H9 (cell line): ENCODE measurements around the gene UBE3B. TPM values are rescaled to one million over a fixed set of nuclear protein-coding genes. Genes with fewer than 3 reads are reported as not detected.

Source experiments
- DNase-seq: peaks from one replicate; pipeline ENCODE4 v3.0.0-alpha.2; 2017
- H2AFZ ChIP-seq: one replicate; pipeline ENCODE4 v1.6.1; 2013; ENCODE audit warnings: mild to moderate bottlenecking, low read length, control low read depth, moderate library complexity
- H2AK5ac ChIP-seq: 2 replicates; pipeline ENCODE4 v1.6.1; 2013; ENCODE audit warnings: low read length, control low read depth, mixed read lengths; ENCODE audit not compliant: insufficient read length
- H2BK120ac ChIP-seq: one replicate; pipeline ENCODE4 v1.6.1; 2013; ENCODE audit warnings: low read depth, mild to moderate bottlenecking, low read length, control low read depth, inconsistent platforms; ENCODE audit not compliant: poor library complexity, severe bottlenecking
- H2BK12ac ChIP-seq: 2 replicates; pipeline ENCODE4 v1.6.1; 2013; ENCODE audit warnings: low read length, control low read depth, mixed read lengths, low read depth; ENCODE audit not compliant: insufficient read length
- H2BK15ac ChIP-seq: 2 replicates; pipeline ENCODE4 v1.6.1; 2013; ENCODE audit warnings: low read depth, low read length, control low read depth
- H2BK20ac ChIP-seq: one replicate; pipeline ENCODE4 v1.6.1; 2013; ENCODE audit warnings: low read depth, mild to moderate bottlenecking, low read length, control low read depth, inconsistent platforms; ENCODE audit not compliant: poor library complexity, severe bottlenecking
- H2BK5ac ChIP-seq: 2 replicates; pipeline ENCODE4 v1.6.1; 2013; ENCODE audit warnings: low read length, control low read depth, mixed read lengths; ENCODE audit not compliant: insufficient read length
- H3K14ac ChIP-seq: 2 replicates; pipeline ENCODE4 v1.6.1; 2013; ENCODE audit warnings: low read length, control low read depth; ENCODE audit not compliant: insufficient read depth
- H3K18ac ChIP-seq: 2 replicates; pipeline ENCODE4 v1.6.1; 2013; ENCODE audit warnings: low read depth, mild to moderate bottlenecking, mixed read lengths, low read length, control low read depth; ENCODE audit not compliant: insufficient read length
- H3K23ac ChIP-seq: 2 replicates; pipeline ENCODE4 v1.6.1; 2013; ENCODE audit warnings: low read length, control low read depth, mixed read lengths, low read depth; ENCODE audit not compliant: insufficient read length
- H3K23me2 ChIP-seq: 2 replicates; pipeline ENCODE4 v1.6.1; 2013; ENCODE audit warnings: low read depth, mild to moderate bottlenecking, mixed read lengths, low read length, control low read depth; ENCODE audit not compliant: insufficient read length, poor library complexity, severe bottlenecking
- H3K27ac ChIP-seq: 2 replicates; pipeline ENCODE4 v1.5.1; 2013; ENCODE audit warnings: low read length, control low read depth, mixed read lengths, low read depth; ENCODE audit not compliant: insufficient read length
- H3K27me3 ChIP-seq: 2 replicates; pipeline ENCODE4 v1.6.1; 2013; ENCODE audit warnings: low read length, control low read depth, inconsistent platforms; ENCODE audit not compliant: insufficient read depth
- H3K4ac ChIP-seq: 2 replicates; pipeline ENCODE4 v1.6.1; 2013; ENCODE audit warnings: low read depth, mild to moderate bottlenecking, control low read depth, inconsistent platforms, low read length, moderate library complexity
- H3K4me1 ChIP-seq: 2 replicates; pipeline ENCODE4 v1.6.1; 2013; ENCODE audit warnings: low read length, control low read depth, inconsistent platforms; ENCODE audit not compliant: insufficient read depth
- H3K4me2 ChIP-seq: 2 replicates; pipeline ENCODE4 v1.6.1; 2013; ENCODE audit warnings: low read length, control low read depth, mixed read lengths; ENCODE audit not compliant: insufficient read length, insufficient read depth
- H3K56ac ChIP-seq: 2 replicates; pipeline ENCODE4 v1.6.1; 2013; ENCODE audit warnings: low read depth, mild to moderate bottlenecking, mixed read lengths, low read length, control low read depth; ENCODE audit not compliant: insufficient read length
- H3K79me1 ChIP-seq: 2 replicates; pipeline ENCODE4 v1.6.1; 2013; ENCODE audit warnings: low read depth, mild to moderate bottlenecking, moderate library complexity, low read length, control low read depth, inconsistent platforms; ENCODE audit not compliant: insufficient read depth, poor library complexity, severe bottlenecking
- H3K79me2 ChIP-seq: 2 replicates; pipeline ENCODE4 v1.6.1; 2013; ENCODE audit warnings: low read length, control low read depth, inconsistent platforms; ENCODE audit not compliant: insufficient read depth
- H3K9ac ChIP-seq: 2 replicates; pipeline ENCODE4 v1.6.1; 2013; ENCODE audit warnings: low read length, control low read depth, mixed read lengths; ENCODE audit not compliant: insufficient read length; ENCODE audit errors: extremely low read depth
- H3K9me3 ChIP-seq: one replicate; pipeline ENCODE4 v1.6.1; 2013; ENCODE audit warnings: low read depth, low read length, inconsistent platforms; ENCODE audit not compliant: control insufficient read depth
- H3T11ph ChIP-seq: one replicate; pipeline ENCODE4 v1.6.1; 2013; ENCODE audit warnings: mild to moderate bottlenecking, low read length, control low read depth, inconsistent platforms
- H4K20me1 ChIP-seq: one replicate; pipeline ENCODE4 v1.6.1; 2013; ENCODE audit not compliant: control insufficient read depth, insufficient read length, insufficient read depth
- H4K5ac ChIP-seq: 2 replicates; pipeline ENCODE4 v1.6.1; 2013; ENCODE audit warnings: low read depth, mild to moderate bottlenecking, mixed read lengths, low read length, control low read depth; ENCODE audit not compliant: insufficient read length
- H4K8ac ChIP-seq: replicated peaks from 2 replicates; pipeline ENCODE4 v1.6.1; 2013; ENCODE audit warnings: low read length, control low read depth, mixed read lengths, low read depth; ENCODE audit not compliant: insufficient read length
- H4K91ac ChIP-seq: 2 replicates; pipeline ENCODE4 v1.6.1; 2013; ENCODE audit warnings: low read depth, mild to moderate bottlenecking, moderate library complexity, mixed read lengths, low read length, control low read depth; ENCODE audit not compliant: insufficient read length
- H3K27ac Mint-ChIP-seq, 3 experiments: 2 replicates in 2 of 3; 3 replicates in 1 of 3; pipeline ENCODE4 v1.8.0; 2020 to 2021; ENCODE audit warnings: mixed read lengths in 3 of 3, mild to moderate bottlenecking in 1 of 3, moderate library complexity in 1 of 3
- H3K27me3 Mint-ChIP-seq: 2 replicates; pipeline ENCODE4 v1.8.0; 2021; ENCODE audit warnings: low read depth, mild to moderate bottlenecking, moderate library complexity, mixed read lengths
- H3K36me3 Mint-ChIP-seq, 3 experiments: 2 replicates in 2 of 3; 3 replicates in 1 of 3; pipeline ENCODE4 v1.8.0; 2020 to 2021; ENCODE audit warnings: low read depth in 3 of 3, mixed read lengths in 3 of 3; ENCODE audit not compliant: insufficient read depth in 1 of 3
- H3K4me1 Mint-ChIP-seq, 2 experiments: 2 replicates each; pipeline ENCODE4 v1.8.0; 2020; ENCODE audit warnings: mixed read lengths in 2 of 2
- H3K4me3 Mint-ChIP-seq, 2 experiments: 2 replicates in 1 of 2; 3 replicates in 1 of 2; pipeline ENCODE4 v1.8.0; 2020 to 2021; ENCODE audit warnings: mild to moderate bottlenecking in 2 of 2, mixed read lengths in 2 of 2, moderate library complexity in 1 of 2
- H3K9me3 Mint-ChIP-seq, 2 experiments: 2 replicates in 1 of 2; 3 replicates in 1 of 2; pipeline ENCODE4 v1.8.0; 2020; ENCODE audit warnings: mild to moderate bottlenecking in 2 of 2, mixed read lengths in 2 of 2, moderate library complexity in 1 of 2
- WGBS: extraction: QIAGEN DNeasy Blood & Tissue Kit; methylation state at CpG from one replicate; pipeline ENCODE4 v1.1.7; 2013; ENCODE audit warnings: missing lambda C conversion rate, low lambda C conversion rate, mixed read lengths; ENCODE audit not compliant: insufficient read length; ENCODE audit errors: extremely low coverage; 5-methylcytosine and 5-hydroxymethylcytosine counted together
- total RNA-seq: library from RNA; stranded (reverse); gene quantifications from 2 replicates; pipeline ENCODE4 v1.2.1, GENCODE V29; 2021
- TF ChIP-seq, protein P1 (sequence below): fragments of 200-600 bp; sonication (generic); conservative IDR thresholded peaks from 3 replicates; pipeline ENCODE4 v1.8.0; 2021; ENCODE audit warnings: antibody characterized with exemption, mild to moderate bottlenecking

UBE3B gene
- total RNA-seq, 1 experiment from 2014 or later, result 24.2 TPM

DNA sequence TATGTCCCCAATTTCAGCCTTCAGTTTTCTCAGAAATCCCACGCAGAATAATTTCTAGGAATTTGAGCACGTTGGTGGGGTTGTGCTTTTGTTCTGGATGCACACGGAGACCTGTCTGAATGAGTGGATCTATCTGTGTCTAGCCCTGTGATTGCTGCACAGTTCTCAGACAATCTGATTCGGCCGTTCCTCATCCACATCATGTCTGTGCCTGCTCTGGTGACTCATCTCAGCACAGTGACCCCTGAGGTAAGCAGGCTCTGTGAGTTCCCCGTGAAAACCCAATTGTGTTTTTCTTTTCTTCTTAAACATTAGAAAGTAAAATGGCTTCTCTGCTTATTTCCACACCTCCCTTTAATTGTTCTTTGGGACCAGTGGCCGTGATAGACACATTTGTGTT lies 20.2 kb downstream of the UBE3B start:
- H3K36me3 Mint-ChIP-seq, result peaks cover 32 to 70% (median 52%) of the 10 kb centered on the region in 3 experiments
- Histone ChIP-seq H2BK120ac (no peak overlapping the region), H4K91ac (no peak overlapping the region), H3K4me1 (no peaks in the 10 kb centered on the region), H3K9ac (no peak overlapping the region), H4K8ac (no peak overlapping the region), H4K5ac (no peak overlapping the region), H3K4me2 (no peak overlapping the region), H3K14ac (no peak overlapping the region), H3K79me2 (no peaks in the 10 kb centered on the region), H3K27me3 (no peaks in the 10 kb centered on the region), H3K27ac (no peak overlapping the region), H4K20me1 (no peaks in the 10 kb centered on the region), H2BK5ac (no peak overlapping the region), H2AFZ (no peak overlapping the region), H2BK12ac (no peak overlapping the region), H2BK15ac (no peak overlapping the region), H3K18ac (no peak overlapping the region), H2AK5ac (no peak overlapping the region), H3T11ph (no peak overlapping the region), H3K4ac (no peak overlapping the region), H3K9me3 (no peaks in the 10 kb centered on the region), H2BK20ac (no peak overlapping the region), H3K56ac (no peak overlapping the region), H3K79me1 (no peaks in the 10 kb centered on the region), H3K23ac (no peak overlapping the region), H3K23me2 (no peaks in the 10 kb centered on the region)
- no peak for DNase-seq
- H3K9me3 Mint-ChIP-seq, result peaks cover 7% of the 10 kb centered on the region in 2 experiments
- H3K27ac Mint-ChIP-seq, result no peak overlapping the region; a peak in 1 of 7 replicates
- TF ChIP-seq, protein P1, sequence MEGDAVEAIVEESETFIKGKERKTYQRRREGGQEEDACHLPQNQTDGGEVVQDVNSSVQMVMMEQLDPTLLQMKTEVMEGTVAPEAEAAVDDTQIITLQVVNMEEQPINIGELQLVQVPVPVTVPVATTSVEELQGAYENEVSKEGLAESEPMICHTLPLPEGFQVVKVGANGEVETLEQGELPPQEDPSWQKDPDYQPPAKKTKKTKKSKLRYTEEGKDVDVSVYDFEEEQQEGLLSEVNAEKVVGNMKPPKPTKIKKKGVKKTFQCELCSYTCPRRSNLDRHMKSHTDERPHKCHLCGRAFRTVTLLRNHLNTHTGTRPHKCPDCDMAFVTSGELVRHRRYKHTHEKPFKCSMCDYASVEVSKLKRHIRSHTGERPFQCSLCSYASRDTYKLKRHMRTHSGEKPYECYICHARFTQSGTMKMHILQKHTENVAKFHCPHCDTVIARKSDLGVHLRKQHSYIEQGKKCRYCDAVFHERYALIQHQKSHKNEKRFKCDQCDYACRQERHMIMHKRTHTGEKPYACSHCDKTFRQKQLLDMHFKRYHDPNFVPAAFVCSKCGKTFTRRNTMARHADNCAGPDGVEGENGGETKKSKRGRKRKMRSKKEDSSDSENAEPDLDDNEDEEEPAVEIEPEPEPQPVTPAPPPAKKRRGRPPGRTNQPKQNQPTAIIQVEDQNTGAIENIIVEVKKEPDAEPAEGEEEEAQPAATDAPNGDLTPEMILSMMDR, result no peak
- WGBS, result no CpG with 5 or more reads among the region's 7 CpGs
- H3K4me3 Mint-ChIP-seq, result no peak overlapping the region
- no peaks in the 10 kb centered on the region for H3K27me3 Mint-ChIP-seq
- peaks cover 0 to 7% of the 10 kb centered on the region in 2 experiments; a peak in 1 of 4 replicates for H3K4me1 Mint-ChIP-seq
